ENCODE measurements around the gene C2CD2.
A peak's percentile ranks its signal among the peaks of the same experiment; 100 is the strongest.

The C2CD2 gene

GRCh38 chr21:41866274-41866809 is 87.5 kb downstream of the C2CD2 start:
- DNase-seq (ENCODE audit: low spot score) = no peak

GRCh38 chr21:41865002-41865777 is 88.6 kb downstream of the C2CD2 start:
- DNase-seq (ENCODE audit: low spot score) = no peak

GRCh38 chr21:41864311-41865001 is 89.4 kb downstream of the C2CD2 start:
- DNase-seq (ENCODE audit: low spot score) = no peak

- DNase-seq (ENCODE audit: low spot score) = no peak
These were observed 90.4 kb downstream of the C2CD2 start for GRCh38 chr21:41863439-41863740.

- DNase-seq (ENCODE audit: low spot score) = no peak
These were observed 91.8 kb downstream of the C2CD2 start for GRCh38 chr21:41861987-41862386.

GRCh38 chr21:41861255-41861654 is 92.6 kb downstream of the C2CD2 start:
- DNase-seq (ENCODE audit: low spot score) = no peak

- DNase-seq (ENCODE audit: low spot score) = no peak
These were observed 94.4 kb downstream of the C2CD2 start for GRCh38 chr21:41859297-41859980.

- no peak for DNase-seq (ENCODE audit: low spot score)
These were observed 95.1 kb downstream of the C2CD2 start for GRCh38 chr21:41858466-41859296.

GRCh38 chr21:41857771-41858300 is 96.0 kb downstream of the C2CD2 start:
- DNase-seq (ENCODE audit: low spot score) = no peak

- DNase-seq (ENCODE audit: low spot score) = no peak
These were observed 97.2 kb downstream of the C2CD2 start for GRCh38 chr21:41856572-41856971.

- DNase-seq (ENCODE audit: low spot score) = no peak
These were observed 99.3 kb downstream of the C2CD2 start for GRCh38 chr21:41854426-41854995.

GRCh38 chr21:41852929-41853320 is 100.9 kb downstream of the C2CD2 start:
- no peak for DNase-seq (ENCODE audit: low spot score)

GRCh38 chr21:41852151-41852928 is 101.5 kb downstream of the C2CD2 start:
- no peak for DNase-seq (ENCODE audit: low spot score)

- DNase-seq (ENCODE audit: low spot score) = no peak
These were observed 102.6 kb downstream of the C2CD2 start for GRCh38 chr21:41851090-41851790.

- no peak for DNase-seq (ENCODE audit: low spot score)
These were observed 103.7 kb downstream of the C2CD2 start for GRCh38 chr21:41850085-41850484.

- no peak for DNase-seq (ENCODE audit: low spot score)
These were observed 104.7 kb downstream of the C2CD2 start for GRCh38 chr21:41848958-41849580.

GRCh38 chr21:41848533-41848932 is 105.3 kb downstream of the C2CD2 start:
- DNase-seq (ENCODE audit: low spot score) = no peak

GRCh38 chr21:41847066-41847804 is 106.6 kb downstream of the C2CD2 start:
- DNase-seq (ENCODE audit: low spot score) = peak; percentile 55

GRCh38 chr21:41846536-41846935 is 107.3 kb downstream of the C2CD2 start:
- DNase-seq (ENCODE audit: low spot score) = no peak

Measured in AG20443 (cell line).